Retinal pigment epithelial cell (primary cell): Measurements from ENCODE around the gene AFDN.

Experiments used
- DNase-seq: peaks from one replicate; pipeline ENCODE4 v3.0.0-alpha.2; 2010; ENCODE audit warnings: low read depth
- H3K4me3 ChIP-seq: 2 replicates; pipeline ENCODE4 v1.5.1; 2011; ENCODE audit warnings: mild to moderate bottlenecking, low read length, control low read depth, moderate library complexity
- CTCF ChIP-seq: conservative IDR thresholded peaks from 2 replicates; pipeline ENCODE4 v1.5.1; 2011; ENCODE audit warnings: low read depth, low read length, control low read depth, inconsistent platforms

AFDN gene

GRCh38 chr6:167850782-167851181 is 24.1 kb downstream of the AFDN start:
- TF ChIP-seq CTCF: no peak
- no peak for DNase-seq
- H3K4me3 ChIP-seq: peak overlapping the region; percentile 38

- peak overlapping the region; percentile 38 for H3K4me3 ChIP-seq
- TF ChIP-seq CTCF: no peak
Measured at GRCh38 chr6:167851370-167851952, 24.8 kb downstream of the AFDN start.

GRCh38 chr6:167855825-167856425 is 29.2 kb downstream of the AFDN start:
- DNase-seq: no peak
- no peak for TF ChIP-seq CTCF
- no peak overlapping the region for H3K4me3 ChIP-seq

More at GRCh38 chr6:167851370-167851952, 24.8 kb downstream of the AFDN start:
- DNase-seq: no peak

GRCh38 chr6:167856474-167856873 is 29.8 kb downstream of the AFDN start:
- H3K4me3 ChIP-seq: no peak overlapping the region
- no peak for DNase-seq
- no peak for TF ChIP-seq CTCF

- DNase-seq: no peak
- no peak for TF ChIP-seq CTCF
- no peak overlapping the region for H3K4me3 ChIP-seq
Measured at GRCh38 chr6:167856999-167857660, 30.4 kb downstream of the AFDN start.

GRCh38 chr6:167858086-167858591 is 31.4 kb downstream of the AFDN start:
- peak overlapping the region; percentile 7 for H3K4me3 ChIP-seq
- TF ChIP-seq CTCF: no peak
- peak; percentile 86 for DNase-seq
